Loucy (cell line): ENCODE data around the gene TRPM5.

Source experiments
- H2AFZ ChIP-seq: fragments of 200-600 bp; sonication (generic); 2 replicates; pipeline ENCODE4 v1.6.0; 2016; ENCODE audit warnings: antibody characterized with exemption, mild to moderate bottlenecking, low read length, moderate library complexity
- H3F3A ChIP-seq: fragments of 200-600 bp; 2 replicates; pipeline ENCODE4 v1.6.0; 2016; ENCODE audit warnings: antibody characterized with exemption, low read depth, mild to moderate bottlenecking
- H3K27me3 ChIP-seq: fragments of 200-600 bp; sonication (generic); 2 replicates; pipeline ENCODE4 v1.6.1; 2014; ENCODE audit warnings: low read length, mild to moderate bottlenecking; ENCODE audit not compliant: insufficient read depth, poor library complexity, severe bottlenecking
- H3K36me3 ChIP-seq: fragments of 200-600 bp; sonication (generic); 2 replicates; pipeline ENCODE4 v1.6.1; 2016; ENCODE audit warnings: low read length; ENCODE audit not compliant: insufficient read depth
- H3K4me1 ChIP-seq: fragments of 200-600 bp; sonication (generic); 2 replicates; pipeline ENCODE4 v1.5.1; 2014; ENCODE audit warnings: low read length, mild to moderate bottlenecking; ENCODE audit not compliant: insufficient read depth, poor library complexity, severe bottlenecking
- H3K4me2 ChIP-seq: fragments of 200-600 bp; sonication (generic); 2 replicates; pipeline ENCODE4 v1.6.0; 2014; ENCODE audit warnings: antibody characterized with exemption, low read length, low read depth, mild to moderate bottlenecking; ENCODE audit not compliant: poor library complexity, severe bottlenecking
- H3K4me3 ChIP-seq: fragments of 200-600 bp; sonication (generic); 2 replicates; pipeline ENCODE4 v1.5.1; 2014; ENCODE audit warnings: low read length, mild to moderate bottlenecking, mixed read lengths; ENCODE audit not compliant: poor library complexity, severe bottlenecking
- H3K79me2 ChIP-seq: fragments of 200-600 bp; sonication (generic); 2 replicates; pipeline ENCODE4 v1.6.1; 2014; ENCODE audit warnings: low read length; ENCODE audit not compliant: insufficient read depth
- H3K9ac ChIP-seq: fragments of 200-600 bp; sonication (generic); 2 replicates; pipeline ENCODE4 v1.6.0; 2014; ENCODE audit warnings: mild to moderate bottlenecking, low read depth, low read length, moderate library complexity; ENCODE audit not compliant: poor library complexity, severe bottlenecking
- H3K9me2 ChIP-seq: fragments of 200-600 bp; sonication (generic); replicated peaks from 2 replicates; pipeline ENCODE4 v1.6.1; 2016; ENCODE audit warnings: low read depth, low read length, mixed read lengths
- H3K9me3 ChIP-seq: fragments of 200-600 bp; sonication (generic); 2 replicates; pipeline ENCODE4 v1.6.1; 2014; ENCODE audit warnings: mild to moderate bottlenecking, antibody characterized with exemption, low read length, low read depth; ENCODE audit not compliant: insufficient read depth
- H4K20me1 ChIP-seq: fragments of 200-600 bp; sonication (generic); 2 replicates; pipeline ENCODE4 v1.6.0; 2014; ENCODE audit warnings: antibody characterized with exemption, low read length, mild to moderate bottlenecking; ENCODE audit not compliant: insufficient read depth, poor library complexity, severe bottlenecking
- CTCF ChIP-seq: fragments of 200-600 bp; sonication (generic); conservative IDR thresholded peaks from 2 replicates; pipeline ENCODE4 v1.5.1; 2014; ENCODE audit warnings: mild to moderate bottlenecking, antibody characterized with exemption, low read length
- EZH2phosphoT487 ChIP-seq: fragments of 200-600 bp; IDR thresholded peaks from 2 replicates; pipeline ENCODE4 v1.6.1; 2018; ENCODE audit warnings: antibody characterized with exemption, mild to moderate bottlenecking, moderate library complexity, borderline replicate concordance

Gene TRPM5

GRCh38 chr11:2463766-2464277 lies 19.5 kb upstream of the TRPM5 start:
- Histone ChIP-seq H3K9ac (no peak overlapping the region), H4K20me1 (peaks cover 3% of the 10 kb centered on the region)

GRCh38 chr11:2462986-2463765 lies 18.9 kb upstream of the TRPM5 start:
- no peaks in the 10 kb centered on the region for H3K36me3 ChIP-seq
- H3K9me3 ChIP-seq, result no peaks in the 10 kb centered on the region
- H3K4me2 ChIP-seq, result no peak overlapping the region
- H3K4me1 ChIP-seq, result peaks cover 15% of the 10 kb centered on the region
- no peak overlapping the region for H2AFZ ChIP-seq
- no peaks in the 10 kb centered on the region for H3K79me2 ChIP-seq
- no peaks in the 10 kb centered on the region for H3F3A ChIP-seq
- no peak overlapping the region for H3K4me3 ChIP-seq
- no peak for TF ChIP-seq CTCF
- TF ChIP-seq EZH2phosphoT487, result no peak
- no peak overlapping the region for H3K9ac ChIP-seq
- no peaks in the 10 kb centered on the region for H3K27me3 ChIP-seq
- H3K9me2 ChIP-seq, result no peaks in the 10 kb centered on the region
- peaks cover 3% of the 10 kb centered on the region for H4K20me1 ChIP-seq

More at GRCh38 chr11:2463766-2464277, 19.5 kb upstream of the TRPM5 start:
- Histone ChIP-seq H3K27me3 (no peaks in the 10 kb centered on the region), H3K4me3 (no peak overlapping the region), H3K4me2 (no peak overlapping the region), H3F3A (no peaks in the 10 kb centered on the region), H3K36me3 (no peaks in the 10 kb centered on the region), H3K9me3 (no peaks in the 10 kb centered on the region), H3K79me2 (no peaks in the 10 kb centered on the region), H2AFZ (no peak overlapping the region), H3K9me2 (no peaks in the 10 kb centered on the region), H3K4me1 (peaks cover 15% of the 10 kb centered on the region)
- TF ChIP-seq EZH2phosphoT487 (no peak), CTCF (no peak)

- Histone ChIP-seq H3K27me3 (no peaks in the 10 kb centered on the region), H3K9me2 (no peaks in the 10 kb centered on the region), H4K20me1 (peaks cover 3% of the 10 kb centered on the region), H2AFZ (no peak overlapping the region), H3K79me2 (no peaks in the 10 kb centered on the region), H3K4me1 (peaks cover 12% of the 10 kb centered on the region), H3K4me2 (no peak overlapping the region), H3K4me3 (no peak overlapping the region), H3F3A (no peaks in the 10 kb centered on the region), H3K9me3 (no peaks in the 10 kb centered on the region), H3K36me3 (no peaks in the 10 kb centered on the region), H3K9ac (no peak overlapping the region)
- TF ChIP-seq EZH2phosphoT487 (no peak), CTCF (no peak)
Measured at GRCh38 chr11:2462543-2462985, 18.2 kb upstream of the TRPM5 start.
